NCI-H345 treated with DMSO at 0.1 percent for 48 hours (cell line): ENCODE data around the gene PDE3B.
"Not testable (repeated sequence)": the region's sequence is repeated elsewhere in the genome, so short reads cannot be mapped to it uniquely, and the experiment has no call there.

Experiments
- DNase-seq: peaks from one replicate; lab custom pipeline; 2025; ENCODE audit not compliant: unreplicated experiment; lab: John Stamatoyannopoulos, UW

The PDE3B gene

GRCh38 chr11:14673824-14674405 lies 30.3 kb downstream of the PDE3B start:
- no peak for DNase-seq

- no peak for DNase-seq
Measured at GRCh38 chr11:14676068-14676467, 32.5 kb downstream of the PDE3B start.

GRCh38 chr11:14677146-14677545 lies 33.5 kb downstream of the PDE3B start:
- no peak for DNase-seq

GRCh38 chr11:14678350-14678749 lies 34.7 kb downstream of the PDE3B start:
- DNase-seq = no peak

GRCh38 chr11:14679662-14680061 lies 36.1 kb downstream of the PDE3B start:
- no peak for DNase-seq

GRCh38 chr11:14684234-14684915 lies 40.8 kb downstream of the PDE3B start:
- not testable (repeated sequence) for DNase-seq

GRCh38 chr11:14687456-14687855 lies 43.9 kb downstream of the PDE3B start:
- DNase-seq = no peak

GRCh38 chr11:14687943-14688627 lies 44.5 kb downstream of the PDE3B start:
- peak; percentile 60 for DNase-seq

- DNase-seq = not testable (repeated sequence)
Measured at GRCh38 chr11:14695656-14696055, 52.1 kb downstream of the PDE3B start.

GRCh38 chr11:14698771-14699170 lies 55.2 kb downstream of the PDE3B start:
- DNase-seq = no peak

GRCh38 chr11:14700593-14700992 lies 57.0 kb downstream of the PDE3B start:
- DNase-seq = no peak

GRCh38 chr11:14702760-14703159 lies 59.2 kb downstream of the PDE3B start:
- DNase-seq = no peak

- DNase-seq = no peak
Measured at GRCh38 chr11:14703731-14704130, 60.1 kb downstream of the PDE3B start.

- no peak for DNase-seq
Measured at GRCh38 chr11:14705067-14705466, 61.5 kb downstream of the PDE3B start.

- DNase-seq = no peak
Measured at GRCh38 chr11:14713496-14714244, 70.1 kb downstream of the PDE3B start.

GRCh38 chr11:14715669-14716068 lies 72.1 kb downstream of the PDE3B start:
- not testable (repeated sequence) for DNase-seq

GRCh38 chr11:14722496-14722895 lies 78.9 kb downstream of the PDE3B start:
- DNase-seq = no peak

- no peak for DNase-seq
Measured at GRCh38 chr11:14725150-14725549, 81.5 kb downstream of the PDE3B start.

- DNase-seq = no peak
Measured at GRCh38 chr11:14727215-14727614, 83.6 kb downstream of the PDE3B start.

- DNase-seq = no peak
Measured at GRCh38 chr11:14727746-14728145, 84.1 kb downstream of the PDE3B start.

- not testable (repeated sequence) for DNase-seq
Measured at GRCh38 chr11:14740539-14740938, 96.9 kb downstream of the PDE3B start.

GRCh38 chr11:14741195-14741594 lies 97.6 kb downstream of the PDE3B start:
- DNase-seq = no peak
